Stimulated activated naive B cell treated with anti-CD40 and anti-IgM and Interleukin-4, amounts not matched to agents 10 μg/mL and 1 μg/mL and 100 μg/mL, for 72 hours (primary cell): ENCODE data around the gene PTPRE.

Experiments used
- ATAC-seq, 2 donors: fragments of 150-1000 bp; cut with Tn5 transposase; replicated peaks; 2 replicates each; pipeline ENCODE4 v1.10.0; 2021; ENCODE audit warnings: moderate library complexity in 1 of 2
- DNase-seq: peaks from one replicate; pipeline ENCODE4 v3.0.0; 2021
- H3K27ac Mint-ChIP-seq: one replicate; pipeline ENCODE4 v1.8.0; 2022; ENCODE audit warnings: mild to moderate bottlenecking, mixed read lengths
- H3K27me3 Mint-ChIP-seq, 2 donors: one replicate each; pipeline ENCODE4 v1.8.0; 2022; ENCODE audit warnings: mixed read lengths in 2 of 2
- H3K36me3 Mint-ChIP-seq, 2 donors: one replicate each; pipeline ENCODE4 v1.8.0; 2022; ENCODE audit warnings: mixed read lengths in 2 of 2, mild to moderate bottlenecking in 1 of 2
- H3K4me1 Mint-ChIP-seq, 2 donors: one replicate each; pipeline ENCODE4 v1.8.0; 2022; ENCODE audit warnings: mixed read lengths in 2 of 2, mild to moderate bottlenecking in 1 of 2
- H3K4me3 Mint-ChIP-seq, 2 donors: one replicate each; pipeline ENCODE4 v1.8.0; 2022; ENCODE audit warnings: mild to moderate bottlenecking in 2 of 2, mixed read lengths in 2 of 2, moderate library complexity in 1 of 2
- H3K9me3 Mint-ChIP-seq, 2 donors: one replicate each; pipeline ENCODE4 v1.8.0; 2022; ENCODE audit warnings: mixed read lengths in 2 of 2, mild to moderate bottlenecking in 1 of 2

The PTPRE gene

GRCh38 chr10:127908106-127908958 lies 1.4 kb downstream of the PTPRE start:
- no peak overlapping the region for H3K27ac Mint-ChIP-seq
- peaks cover 2 to 9% of the 10 kb centered on the region in 2 donors for H3K4me1 Mint-ChIP-seq
- peaks cover 0 to 2% of the 10 kb centered on the region in 2 donors for H3K9me3 Mint-ChIP-seq
- ATAC-seq = no peak
- no peaks in the 10 kb centered on the region for H3K36me3 Mint-ChIP-seq
- H3K4me3 Mint-ChIP-seq = no peak overlapping the region
- H3K27me3 Mint-ChIP-seq = peaks cover 45 to 47% of the 10 kb centered on the region in 2 donors
- no peak for DNase-seq

GRCh38 chr10:127908959-127909267 lies 2.0 kb downstream of the PTPRE start:
- DNase-seq (no peak), ATAC-seq (no peak)
- H3K36me3 Mint-ChIP-seq = no peaks in the 10 kb centered on the region
- H3K4me1 Mint-ChIP-seq = peaks cover 2 to 9% of the 10 kb centered on the region in 2 donors
- no peaks in the 10 kb centered on the region for H3K9me3 Mint-ChIP-seq
- H3K27me3 Mint-ChIP-seq = peaks cover 42 to 43% of the 10 kb centered on the region in 2 donors
- H3K4me3 Mint-ChIP-seq = no peak overlapping the region
- H3K27ac Mint-ChIP-seq = no peak overlapping the region

- H3K36me3 Mint-ChIP-seq = no peaks in the 10 kb centered on the region
- no peaks in the 10 kb centered on the region for H3K9me3 Mint-ChIP-seq
- no peak for ATAC-seq
- no peak for DNase-seq
- H3K4me3 Mint-ChIP-seq = no peak overlapping the region
- peaks cover 2 to 9% of the 10 kb centered on the region in 2 donors for H3K4me1 Mint-ChIP-seq
- peaks cover 38 to 42% of the 10 kb centered on the region in 2 donors for H3K27me3 Mint-ChIP-seq
- H3K27ac Mint-ChIP-seq = no peak overlapping the region
Measured at GRCh38 chr10:127909716-127910463, 3.0 kb downstream of the PTPRE start.

- H3K9me3 Mint-ChIP-seq = no peaks in the 10 kb centered on the region
- peaks cover 34 to 36% of the 10 kb centered on the region in 2 donors for H3K27me3 Mint-ChIP-seq
- H3K4me3 Mint-ChIP-seq = no peak overlapping the region
- H3K36me3 Mint-ChIP-seq = no peaks in the 10 kb centered on the region
- H3K4me1 Mint-ChIP-seq = peaks cover 2 to 9% of the 10 kb centered on the region in 2 donors
- ATAC-seq (no peak), DNase-seq (no peak)
- H3K27ac Mint-ChIP-seq = no peak overlapping the region
Measured at GRCh38 chr10:127910464-127910770, 3.5 kb downstream of the PTPRE start.

DNA sequence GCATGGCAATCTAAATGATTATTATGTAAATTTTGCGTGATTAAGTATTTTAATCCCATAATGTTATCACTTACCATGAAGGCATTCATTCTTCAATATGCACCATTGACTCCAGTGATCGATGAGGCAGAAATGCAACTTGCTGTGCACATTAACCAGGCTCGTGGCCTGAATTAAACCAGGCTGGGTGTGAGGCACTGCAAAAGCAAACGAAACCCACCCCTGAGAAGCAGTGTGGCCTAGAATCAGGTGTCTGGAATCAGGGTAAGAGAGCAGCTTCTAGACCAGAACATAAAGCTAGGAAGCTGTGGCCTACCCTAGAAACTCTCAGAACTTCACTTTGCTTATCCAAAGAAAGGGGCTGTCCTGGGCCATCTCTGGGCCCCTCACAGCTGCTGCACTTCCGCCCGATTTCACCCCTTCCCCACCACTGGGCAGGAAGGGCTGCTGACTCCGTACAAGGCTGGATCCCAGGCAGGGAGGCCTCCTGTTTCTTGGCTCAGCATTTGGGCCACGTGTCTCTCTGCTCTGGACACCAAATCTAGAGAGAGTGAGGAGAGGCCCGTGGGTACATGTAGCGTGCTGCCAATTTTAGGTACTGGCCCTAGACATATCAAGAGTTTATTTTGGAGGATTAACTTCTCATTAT lies 4.4 kb downstream of the PTPRE start:
- Mint-ChIP-seq H3K36me3 (no peaks in the 10 kb centered on the region), H3K27ac (no peak overlapping the region), H3K4me1 (peaks cover 2 to 5% of the 10 kb centered on the region in 2 donors), H3K9me3 (peaks cover 3 to 4% of the 10 kb centered on the region in 2 donors), H3K27me3 (peaks cover 26 to 27% of the 10 kb centered on the region in 2 donors), H3K4me3 (no peak overlapping the region)
- ATAC-seq (no peak), DNase-seq (no peak)

GRCh38 chr10:127911867-127912257 lies 5.0 kb downstream of the PTPRE start:
- H3K27me3 Mint-ChIP-seq = peaks cover 22% of the 10 kb centered on the region in 2 donors
- H3K36me3 Mint-ChIP-seq = peaks cover 0 to 2% of the 10 kb centered on the region in 2 donors
- ATAC-seq (no peak), DNase-seq (no peak)
- peaks cover 7% of the 10 kb centered on the region in 2 donors for H3K9me3 Mint-ChIP-seq
- no peak overlapping the region for H3K27ac Mint-ChIP-seq
- H3K4me3 Mint-ChIP-seq = no peak overlapping the region
- peaks cover 0 to under 1% of the 10 kb centered on the region in 2 donors for H3K4me1 Mint-ChIP-seq

DNA sequence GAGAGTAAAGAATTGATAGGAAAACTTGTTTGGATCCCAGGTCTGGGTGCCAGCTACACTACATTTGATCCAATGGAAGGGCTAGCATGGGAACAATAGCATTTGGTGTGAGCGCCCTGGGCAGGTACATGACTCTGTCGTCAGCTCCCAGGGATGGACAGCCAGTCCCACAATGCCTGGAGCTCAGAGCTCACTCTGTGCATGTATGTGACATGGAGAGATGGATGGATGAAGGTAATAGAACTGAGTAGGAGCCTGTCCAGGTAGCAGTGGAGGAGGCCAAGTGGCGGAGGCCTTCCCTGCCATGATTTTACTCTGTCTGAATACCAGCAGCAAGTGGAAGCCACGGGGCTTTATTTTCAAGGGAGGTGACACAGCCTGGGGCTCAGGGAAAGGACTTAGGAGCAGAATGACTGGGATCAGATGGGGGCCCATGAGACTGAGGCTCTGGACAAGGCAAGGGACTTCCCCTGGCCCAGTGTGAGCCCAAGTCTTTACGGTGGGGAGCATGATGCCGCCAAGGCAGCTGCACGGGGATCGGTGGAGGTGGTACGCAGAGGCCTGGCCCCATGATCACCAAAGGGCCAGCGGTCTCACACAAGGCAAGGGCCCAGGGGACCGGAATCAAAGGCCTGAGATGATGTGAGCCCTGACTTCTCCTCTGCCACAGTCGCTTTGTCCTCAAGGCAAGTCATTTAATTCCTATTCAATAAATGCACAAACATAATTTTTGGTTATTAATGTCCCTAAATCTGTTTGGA lies 5.9 kb downstream of the PTPRE start:
- Mint-ChIP-seq H3K27me3 (peaks cover 21 to 22% of the 10 kb centered on the region in 2 donors), H3K4me3 (no peak overlapping the region), H3K9me3 (peaks cover 9% of the 10 kb centered on the region in 2 donors), H3K36me3 (peaks cover 0 to 4% of the 10 kb centered on the region in 2 donors), H3K4me1 (no peaks in the 10 kb centered on the region), H3K27ac (no peak overlapping the region)
- ATAC-seq (no peak), DNase-seq (no peak)

GRCh38 chr10:127913368-127913759 lies 6.5 kb downstream of the PTPRE start:
- Mint-ChIP-seq H3K4me1 (no peaks in the 10 kb centered on the region), H3K4me3 (no peak overlapping the region), H3K27me3 (peaks cover 16% of the 10 kb centered on the region in 2 donors), H3K27ac (no peak overlapping the region), H3K36me3 (peaks cover 0 to 4% of the 10 kb centered on the region in 2 donors), H3K9me3 (peaks cover 9% of the 10 kb centered on the region in 2 donors)
- ATAC-seq = no peak
- no peak for DNase-seq

DNA sequence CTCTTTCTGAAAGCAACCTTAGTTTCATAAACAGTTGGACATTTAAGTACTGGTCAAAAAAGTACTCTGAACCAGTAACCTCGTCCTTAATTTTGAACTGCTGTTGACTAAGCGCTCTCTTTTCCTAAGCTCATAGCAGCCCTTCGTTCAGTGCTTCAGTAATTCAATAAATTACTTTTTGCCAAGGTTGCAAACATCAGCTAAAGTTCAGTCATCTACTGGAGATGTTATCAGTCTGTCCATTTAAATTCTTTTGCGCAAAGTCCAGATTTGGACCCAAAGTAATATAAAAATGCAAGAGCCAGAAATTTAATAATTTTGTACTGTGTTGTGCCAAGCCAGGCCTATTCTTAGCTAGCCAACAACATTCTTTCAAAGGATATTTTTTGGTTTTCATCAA lies 8.4 kb downstream of the PTPRE start:
- H3K27ac Mint-ChIP-seq = no peak overlapping the region
- ATAC-seq = no peak
- peaks cover 0 to 4% of the 10 kb centered on the region in 2 donors for H3K36me3 Mint-ChIP-seq
- no peak overlapping the region for H3K4me3 Mint-ChIP-seq
- H3K4me1 Mint-ChIP-seq = peaks cover 11 to 12% of the 10 kb centered on the region in 2 donors
- no peak for DNase-seq
- H3K9me3 Mint-ChIP-seq = peaks cover 9% of the 10 kb centered on the region in 2 donors
- H3K27me3 Mint-ChIP-seq = peaks cover 1 to 2% of the 10 kb centered on the region in 2 donors

GRCh38 chr10:127916826-127917225 lies 9.9 kb downstream of the PTPRE start:
- no peaks in the 10 kb centered on the region for H3K27me3 Mint-ChIP-seq
- H3K4me3 Mint-ChIP-seq = no peak overlapping the region

DNA sequence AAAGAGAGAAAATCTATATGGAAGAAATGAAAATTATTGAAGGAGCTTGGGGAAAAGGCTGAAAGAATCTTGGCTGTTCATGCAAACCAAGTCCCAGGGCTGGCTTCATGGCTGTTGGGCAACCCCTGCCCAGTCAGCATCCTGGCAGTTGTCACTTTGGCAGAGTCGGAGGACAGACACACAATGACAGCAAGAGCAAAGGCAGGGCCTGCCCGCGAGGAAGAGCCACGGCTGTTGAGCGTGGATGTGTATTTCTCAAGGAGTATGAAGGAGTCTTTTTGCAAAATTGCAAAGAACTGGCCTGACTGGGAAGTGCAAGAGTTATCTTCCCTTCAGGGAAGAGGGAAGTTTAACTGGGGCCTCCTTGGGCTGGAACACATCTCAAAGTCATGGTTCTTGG lies 11.7 kb downstream of the PTPRE start:
- peaks cover 14 to 17% of the 10 kb centered on the region in 2 donors for H3K4me1 Mint-ChIP-seq
- no peaks in the 10 kb centered on the region for H3K27me3 Mint-ChIP-seq
- no peak overlapping the region for H3K4me3 Mint-ChIP-seq
- H3K36me3 Mint-ChIP-seq = peaks cover 0 to 4% of the 10 kb centered on the region in 2 donors
- H3K9me3 Mint-ChIP-seq = peaks cover 9% of the 10 kb centered on the region in 2 donors
- DNase-seq = no peak
- H3K27ac Mint-ChIP-seq = no peak overlapping the region
- ATAC-seq = no peak

More at GRCh38 chr10:127916826-127917225, 9.9 kb downstream of the PTPRE start:
- ATAC-seq = no peak
- no peak for DNase-seq
- Mint-ChIP-seq H3K4me1 (peaks cover 14 to 17% of the 10 kb centered on the region in 2 donors), H3K27ac (no peak overlapping the region), H3K9me3 (peaks cover 9% of the 10 kb centered on the region in 2 donors), H3K36me3 (peaks cover 0 to 4% of the 10 kb centered on the region in 2 donors)

- no peak for DNase-seq
- peak; percentile 52 to 53 for ATAC-seq
- peaks cover 14 to 17% of the 10 kb centered on the region in 2 donors for H3K4me1 Mint-ChIP-seq
- H3K9me3 Mint-ChIP-seq = peaks cover 9% of the 10 kb centered on the region in 2 donors
- H3K27me3 Mint-ChIP-seq = no peaks in the 10 kb centered on the region
- H3K36me3 Mint-ChIP-seq = peaks cover 0 to 4% of the 10 kb centered on the region in 2 donors
- no peak overlapping the region for H3K27ac Mint-ChIP-seq
- no peak overlapping the region for H3K4me3 Mint-ChIP-seq
Measured at GRCh38 chr10:127919418-127920271, 12.7 kb downstream of the PTPRE start.
